ENCODE data around the gene HLA-DOB. TPM values are rescaled to one million over a fixed set of nuclear protein-coding genes. Genes with fewer than 3 reads are reported as not detected.

Gene HLA-DOB
- total RNA-seq, 2 experiments from 2014 or later = 48.1 to 57.1 TPM

- POLR2A ChIA-PET = interaction anchor here (0.5 to 3.1 kb wide), 18 partner anchors 12 to 475 kb away, joined by 3 to 31 read pairs (median 6); partner anchors contain the start of genes BRD2, HLA-DOB, PSMB9 and TAP1
- BruUV-seq (replicated peaks) = no TSS peak
- Histone ChIP-seq H3K9me3 (ENCODE audit: low read length) (no peaks in the 10 kb centered on the region), H3K79me2 (ENCODE audit: insufficient read depth, low read depth, low read length) (peaks cover 37% of the 10 kb centered on the region), H4K20me1 (ENCODE audit: insufficient read depth, low read length) (no peaks in the 10 kb centered on the region; the same call in 1 of the 2 replicates), H3K4me3 (ENCODE audit: low read depth, low read length, poor library complexity, severe bottlenecking) (peak overlapping the region; percentile 97), H2AFZ (ENCODE audit: low read length) (peak overlapping the region; percentile 22; the same call in 1 of the 2 replicates), H3K27ac (ENCODE audit: low read depth, low read length, poor library complexity, severe bottlenecking) (peak overlapping the region; percentile 67), H3K4me2 (ENCODE audit: low read length) (peak overlapping the region; percentile 99), H3K36me3 (ENCODE audit: insufficient read depth, low read length) (peaks cover 84% of the 10 kb centered on the region), H3K4me1 (ENCODE audit: insufficient read depth, low read length, poor library complexity, severe bottlenecking) (peaks cover 51% of the 10 kb centered on the region), H3K9me2 (ENCODE audit: insufficient read depth, low read length) (no peaks in the 10 kb centered on the region)
- DNase-seq (ENCODE audit: low spot score) = no peak
- CTCF ChIA-PET (ENCODE audit: unreplicated experiment) = interaction anchor here (0.6 to 3.2 kb wide), 7 partner anchors 10 to 147 kb away, joined by 3 to 35 read pairs (median 5); no protein-coding TSS in a partner anchor
- intact Hi-C loops (cut with micrococcal nuclease; ENCODE audit: unreplicated experiment) = loop anchor here (1.0 to 2.0 kb wide), 4 partner anchors 17 to 111 kb away; partner anchors contain the start of gene PSMB9
- TF ChIP-seq EZH2phosphoT487 (IDR thresholded peaks at IDR 0.05; ENCODE audit: borderline replicate concordance, low read depth, low read length) (no peak), CTCF (conservative IDR thresholded peaks at IDR 0.05; ENCODE audit: low read length) (no peak)
These were observed 20.9 kb upstream of the HLA-DOB start for GRCh38 chr6:32837651-32838113.

GRCh38 chr6:32836873-32837272 is 20.1 kb upstream of the HLA-DOB start:
- H3K9me2 ChIP-seq (ENCODE audit: insufficient read depth, low read length) = no peaks in the 10 kb centered on the region
- no peak overlapping the region for H2AFZ ChIP-seq (ENCODE audit: low read length)
- no peaks in the 10 kb centered on the region; the same call in 1 of the 2 replicates for H4K20me1 ChIP-seq (ENCODE audit: insufficient read depth, low read length)
- POLR2A ChIA-PET = interaction anchor here (1.9 to 3.1 kb wide), 2 partner anchors 16 to 20 kb away, joined by 6 to 11 read pairs; partner anchors contain the start of gene HLA-DOB
- no peak for DNase-seq (ENCODE audit: low spot score)
- H3K79me2 ChIP-seq (ENCODE audit: insufficient read depth, low read depth, low read length) = peaks cover 28% of the 10 kb centered on the region
- intact Hi-C loops (cut with micrococcal nuclease; ENCODE audit: unreplicated experiment) = no loop called here
- CTCF ChIA-PET (ENCODE audit: unreplicated experiment) = no interaction called here
- H3K36me3 ChIP-seq (ENCODE audit: insufficient read depth, low read length) = peaks cover 84% of the 10 kb centered on the region
- no peak overlapping the region for H3K27ac ChIP-seq (ENCODE audit: low read depth, low read length, poor library complexity, severe bottlenecking)
- H3K4me1 ChIP-seq (ENCODE audit: insufficient read depth, low read length, poor library complexity, severe bottlenecking) = peaks cover 43% of the 10 kb centered on the region
- no peak for TF ChIP-seq CTCF (conservative IDR thresholded peaks at IDR 0.05; ENCODE audit: low read length)
- TF ChIP-seq EZH2phosphoT487 (IDR thresholded peaks at IDR 0.05; ENCODE audit: borderline replicate concordance, low read depth, low read length) = no peak
- H3K4me2 ChIP-seq (ENCODE audit: low read length) = peak overlapping the region; percentile 99
- TSS peak; percentile 35 for BruUV-seq (replicated peaks)
- peak overlapping the region; percentile 97 for H3K4me3 ChIP-seq (ENCODE audit: low read depth, low read length, poor library complexity, severe bottlenecking)
- H3K9me3 ChIP-seq (ENCODE audit: low read length) = no peaks in the 10 kb centered on the region
